ENCODE data around the gene UQCR10.

DNA sequence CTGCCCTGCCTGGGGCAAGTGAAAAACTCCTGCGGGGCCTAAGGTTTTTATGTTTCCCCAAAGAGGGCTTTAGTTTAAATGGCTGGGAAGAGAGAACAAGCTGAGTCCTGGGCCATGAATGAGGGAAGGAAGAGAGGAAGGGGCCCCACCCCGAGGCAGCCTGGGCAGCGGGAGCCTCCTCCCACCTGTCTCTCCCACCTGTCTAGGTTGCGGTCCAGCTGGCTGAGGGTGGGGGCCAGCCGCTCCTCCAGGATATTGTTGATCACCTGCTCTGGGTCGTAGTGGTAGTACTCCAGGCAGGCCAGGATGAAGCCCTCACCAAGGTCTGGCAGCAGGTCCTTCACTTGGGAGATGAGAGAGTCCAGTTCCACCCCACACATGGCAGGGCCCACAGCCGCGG is 34.6 kb downstream of the UQCR10 start:
- no peak for TF ChIP-seq PRPF4 (IDR thresholded peaks at IDR 0.05; ENCODE audit: insufficient read depth, low read depth, low read length, poor library complexity, severe bottlenecking)
- no peak for TF ChIP-seq EP300 (IDR thresholded peaks at IDR 0.05; ENCODE audit: low read length)
- no peak for TF ChIP-seq NFIC (IDR thresholded peaks at IDR 0.05)
- no peak for TF ChIP-seq ZFX (CRISPR knock-in tag; IDR thresholded peaks at IDR 0.05)
- TF ChIP-seq, protein P1, sequence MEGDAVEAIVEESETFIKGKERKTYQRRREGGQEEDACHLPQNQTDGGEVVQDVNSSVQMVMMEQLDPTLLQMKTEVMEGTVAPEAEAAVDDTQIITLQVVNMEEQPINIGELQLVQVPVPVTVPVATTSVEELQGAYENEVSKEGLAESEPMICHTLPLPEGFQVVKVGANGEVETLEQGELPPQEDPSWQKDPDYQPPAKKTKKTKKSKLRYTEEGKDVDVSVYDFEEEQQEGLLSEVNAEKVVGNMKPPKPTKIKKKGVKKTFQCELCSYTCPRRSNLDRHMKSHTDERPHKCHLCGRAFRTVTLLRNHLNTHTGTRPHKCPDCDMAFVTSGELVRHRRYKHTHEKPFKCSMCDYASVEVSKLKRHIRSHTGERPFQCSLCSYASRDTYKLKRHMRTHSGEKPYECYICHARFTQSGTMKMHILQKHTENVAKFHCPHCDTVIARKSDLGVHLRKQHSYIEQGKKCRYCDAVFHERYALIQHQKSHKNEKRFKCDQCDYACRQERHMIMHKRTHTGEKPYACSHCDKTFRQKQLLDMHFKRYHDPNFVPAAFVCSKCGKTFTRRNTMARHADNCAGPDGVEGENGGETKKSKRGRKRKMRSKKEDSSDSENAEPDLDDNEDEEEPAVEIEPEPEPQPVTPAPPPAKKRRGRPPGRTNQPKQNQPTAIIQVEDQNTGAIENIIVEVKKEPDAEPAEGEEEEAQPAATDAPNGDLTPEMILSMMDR (IDR thresholded peaks at IDR 0.05 in 2 of 3, conservative IDR thresholded peaks at IDR 0.05 in 1 of 3; ENCODE audit: insufficient read depth in 2 of 3, low read depth in 1 of 3, low read length in 3 of 3), result no peak
- no peak for TF ChIP-seq NFE2L1 (tag; IDR thresholded peaks at IDR 0.05; ENCODE audit: borderline replicate concordance, low read depth)
- no peak for TF ChIP-seq ZNF644 (tag; IDR thresholded peaks at IDR 0.05; ENCODE audit: low read depth)
- no peak for TF ChIP-seq POLR2A (conservative IDR thresholded peaks at IDR 0.05)
- no peak for TF ChIP-seq HDAC2 (IDR thresholded peaks at IDR 0.05)
- TF ChIP-seq, protein P2, sequence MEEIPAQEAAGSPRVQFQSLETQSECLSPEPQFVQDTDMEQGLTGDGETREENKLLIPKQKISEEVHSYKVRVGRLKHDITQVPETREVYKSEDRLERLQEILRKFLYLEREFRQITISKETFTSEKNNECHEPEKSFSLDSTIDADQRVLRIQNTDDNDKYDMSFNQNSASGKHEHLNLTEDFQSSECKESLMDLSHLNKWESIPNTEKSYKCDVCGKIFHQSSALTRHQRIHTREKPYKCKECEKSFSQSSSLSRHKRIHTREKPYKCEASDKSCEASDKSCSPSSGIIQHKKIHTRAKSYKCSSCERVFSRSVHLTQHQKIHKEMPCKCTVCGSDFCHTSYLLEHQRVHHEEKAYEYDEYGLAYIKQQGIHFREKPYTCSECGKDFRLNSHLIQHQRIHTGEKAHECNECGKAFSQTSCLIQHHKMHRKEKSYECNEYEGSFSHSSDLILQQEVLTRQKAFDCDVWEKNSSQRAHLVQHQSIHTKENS (CRISPR knock-in tag; IDR thresholded peaks at IDR 0.05), result no peak
- no peak for TF ChIP-seq CREB1 (IDR thresholded peaks at IDR 0.05)
- TF ChIP-seq CREB1 (CRISPR knock-in tag; IDR thresholded peaks at IDR 0.05), result no peak
- no peak for TF ChIP-seq ELF4 (CRISPR knock-in tag; IDR thresholded peaks at IDR 0.05)
